Mammary epithelial cell (primary cell): ENCODE data around the gene HPCAL1.

Experiments
- CTCF ChIP-seq, 2 donors: IDR thresholded peaks in 1 of 2; conservative IDR thresholded peaks in 1 of 2; 2 replicates each; pipeline ENCODE4 v1.5.1; 2011 to 2012; ENCODE audit warnings: inconsistent platforms in 2 of 2, low read length in 2 of 2, mild to moderate bottlenecking in 2 of 2, control low read depth in 1 of 2, low read depth in 1 of 2; ENCODE audit not compliant: insufficient read depth in 1 of 2; ENCODE audit errors: extremely low read depth in 1 of 2
- EZH2 ChIP-seq: IDR thresholded peaks from 2 replicates; pipeline ENCODE4 v1.6.1; 2012; ENCODE audit warnings: low read length, inconsistent platforms, borderline replicate concordance

- TF ChIP-seq EZH2 (no peak), CTCF (conservative IDR thresholded peaks at IDR 0.05 in 1 of 2, IDR thresholded peaks at IDR 0.05 in 1 of 2; ENCODE audit: extremely low read depth in 1 of 2, insufficient read depth in 1 of 2, low read depth in 1 of 2, low read length in 2 of 2) (no peak)
Observed at GRCh38 chr2:10293603-10294002, 9.1 kb upstream of the HPCAL1 start.
